ENCODE data around the gene KLHDC7A. TPM values are rescaled to one million over a fixed set of nuclear protein-coding genes. Genes with fewer than 3 reads are reported as not detected.

KLHDC7A gene
- total RNA-seq, 1 experiment from 2014 or later = 13.5 TPM

Small RNAs within 50 kb of the gene (small RNA-seq; reads per million reads assigned to genes)
- gene DYNLL1P3 = not detected

Other genes starting within 250 kb of the KLHDC7A start
- gene PAX7, start 149.9 kb downstream of the KLHDC7A start, total RNA-seq (2014; rRNA removed; shearing (Covaris generic)) = not detected in 2 replicates